CD1c-positive myeloid dendritic cell (primary cell): Measurements from ENCODE around the gene EPN2.

Source experiments
- DNase-seq: peaks from one replicate; pipeline ENCODE4 v3.0.0-alpha.2; 2016; ENCODE audit errors: extremely low spot score

Gene EPN2

DNA sequence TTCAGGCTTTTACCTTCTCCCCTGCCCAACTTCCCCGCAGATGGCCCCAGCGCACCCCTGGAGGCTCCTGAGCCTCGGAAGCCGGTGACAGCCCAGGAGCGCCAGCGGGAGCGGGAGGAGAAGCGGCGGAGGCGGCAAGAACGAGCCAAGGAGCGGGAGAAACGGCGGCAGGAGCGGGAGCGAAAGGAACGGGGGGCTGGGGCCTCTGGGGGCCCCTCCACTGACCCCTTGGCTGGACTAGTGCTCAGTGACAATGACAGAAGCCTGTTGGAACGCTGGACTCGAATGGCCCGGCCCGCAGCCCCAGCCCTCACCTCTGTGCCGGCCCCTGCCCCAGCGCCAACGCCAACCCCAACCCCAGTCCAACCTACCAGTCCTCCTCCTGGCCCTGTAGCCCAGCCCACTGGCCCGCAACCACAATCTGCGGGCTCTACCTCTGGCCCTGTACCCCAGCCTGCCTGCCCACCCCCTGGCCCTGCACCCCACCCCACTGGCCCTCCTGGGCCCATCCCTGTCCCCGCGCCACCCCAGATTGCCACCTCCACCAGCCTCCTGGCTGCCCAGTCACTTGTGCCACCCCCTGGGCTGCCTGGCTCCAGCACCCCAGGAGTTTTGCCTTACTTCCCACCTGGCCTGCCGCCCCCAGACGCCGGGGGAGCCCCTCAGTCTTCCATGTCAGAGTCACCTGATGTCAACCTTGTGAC, 144.7 kb downstream of the EPN2 start:
- DNase-seq, result no peak

DNA sequence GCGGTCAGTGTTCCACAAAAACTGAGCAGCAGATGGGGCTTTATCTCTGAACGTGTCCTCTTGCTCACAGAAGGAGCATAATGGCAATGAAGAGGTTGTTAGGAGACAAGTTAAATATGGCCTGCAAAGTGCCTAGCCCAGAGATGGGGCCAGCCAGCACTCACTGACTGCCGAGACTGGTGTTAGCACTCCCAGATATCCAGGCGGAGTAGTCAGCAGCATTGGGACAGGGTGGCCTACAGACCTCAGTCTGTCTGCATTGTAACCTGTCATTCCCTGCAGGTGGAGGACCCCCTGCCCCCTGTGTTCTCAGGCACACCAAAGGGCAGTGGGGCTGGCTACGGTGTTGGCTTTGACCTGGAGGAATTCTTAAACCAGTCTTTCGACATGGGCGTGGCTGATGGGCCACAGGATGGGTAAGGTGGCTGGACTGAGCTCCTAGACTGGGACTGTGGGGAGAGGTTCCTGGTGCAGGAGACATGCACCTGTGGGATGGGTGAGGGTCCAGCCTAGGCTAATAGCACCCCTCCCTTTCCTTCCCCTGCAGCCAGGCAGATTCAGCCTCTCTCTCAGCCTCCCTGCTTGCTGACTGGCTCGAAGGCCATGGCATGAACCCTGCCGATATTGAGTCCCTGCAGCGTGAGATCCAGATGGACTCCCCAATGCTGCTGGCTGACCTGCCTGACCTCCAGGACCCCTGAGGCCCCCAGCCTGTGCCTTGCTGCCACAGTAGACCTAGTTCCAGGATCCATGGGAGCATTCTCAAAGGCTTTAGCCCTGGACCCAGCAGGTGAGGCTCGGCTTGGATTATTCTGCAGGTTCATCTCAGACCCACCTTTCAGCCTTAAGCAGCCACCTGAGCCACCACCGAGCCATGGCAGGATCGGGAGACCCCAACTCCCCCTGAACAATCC, 145.6 kb downstream of the EPN2 start:
- DNase-seq, result no peak

DNA sequence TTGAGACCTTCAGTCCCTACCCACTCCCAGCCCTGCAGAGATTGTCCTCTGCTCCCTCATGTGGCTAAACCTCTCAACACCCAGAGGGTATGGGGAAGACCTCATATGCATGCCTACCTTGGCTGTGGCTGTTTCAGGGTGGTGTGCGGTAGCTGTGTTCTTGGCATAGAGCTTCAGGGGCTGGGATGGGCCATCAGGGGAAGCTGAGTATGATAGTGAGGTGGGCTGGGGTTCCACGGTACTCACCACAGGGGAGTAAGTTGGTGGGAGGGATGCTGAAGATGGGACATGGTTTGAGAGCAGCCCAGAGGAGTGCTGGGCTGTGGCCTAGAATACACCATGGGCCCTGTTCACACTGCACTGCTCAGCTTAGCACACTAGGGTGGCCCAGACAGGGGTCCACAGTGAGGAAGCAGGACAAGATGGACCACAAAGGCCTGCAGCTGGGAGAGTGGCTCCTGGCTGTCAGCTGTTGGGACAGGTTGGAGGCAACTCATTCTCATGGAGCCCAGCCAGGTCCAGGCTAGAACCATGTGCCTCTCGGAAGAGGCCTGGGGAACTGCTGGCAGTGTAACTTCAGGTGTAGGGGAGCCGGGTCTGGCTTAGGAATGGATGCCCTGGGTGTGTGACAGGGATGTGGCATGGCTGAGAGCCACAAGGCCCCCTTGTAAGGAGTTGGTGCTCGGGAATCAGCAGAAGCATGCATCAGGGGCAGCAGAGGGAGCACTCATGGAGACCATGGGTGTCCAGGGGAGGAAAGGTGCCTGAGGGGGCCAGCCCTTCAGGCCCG, 146.7 kb downstream of the EPN2 start:
- no peak for DNase-seq

DNA sequence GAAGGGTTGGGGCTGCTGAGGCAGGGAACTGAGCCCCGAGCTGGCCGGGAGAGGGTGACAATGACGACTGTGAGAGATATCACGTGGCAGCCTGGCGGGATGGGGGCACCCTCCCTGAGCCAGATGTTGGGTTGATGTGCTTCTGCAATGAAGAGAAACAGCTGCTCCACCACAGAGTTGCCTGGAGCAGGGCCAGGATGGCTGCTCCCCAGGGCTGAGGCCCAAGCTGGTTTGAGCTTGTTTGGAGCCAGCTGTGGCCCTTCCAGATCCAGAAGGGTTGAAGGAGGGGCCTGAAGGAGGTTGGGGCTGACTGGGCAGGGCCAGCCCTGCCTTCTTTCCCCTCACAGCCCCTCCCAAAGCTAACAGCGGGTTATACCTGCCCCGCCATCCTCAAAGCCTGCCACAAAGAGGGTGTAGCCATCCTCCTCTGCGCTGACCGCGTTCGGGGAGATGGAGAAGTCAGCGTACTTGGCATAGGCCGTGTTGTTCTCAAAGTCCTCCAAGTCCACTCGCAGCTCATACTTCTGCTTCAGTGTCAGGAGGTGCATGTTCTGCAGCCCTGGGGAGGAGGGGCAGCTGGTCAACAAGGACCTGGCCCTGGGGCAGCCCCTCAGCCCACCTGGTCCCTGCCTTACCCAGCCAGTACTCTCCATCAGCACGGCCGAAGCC, 147.7 kb downstream of the EPN2 start:
- DNase-seq, result no peak

DNA sequence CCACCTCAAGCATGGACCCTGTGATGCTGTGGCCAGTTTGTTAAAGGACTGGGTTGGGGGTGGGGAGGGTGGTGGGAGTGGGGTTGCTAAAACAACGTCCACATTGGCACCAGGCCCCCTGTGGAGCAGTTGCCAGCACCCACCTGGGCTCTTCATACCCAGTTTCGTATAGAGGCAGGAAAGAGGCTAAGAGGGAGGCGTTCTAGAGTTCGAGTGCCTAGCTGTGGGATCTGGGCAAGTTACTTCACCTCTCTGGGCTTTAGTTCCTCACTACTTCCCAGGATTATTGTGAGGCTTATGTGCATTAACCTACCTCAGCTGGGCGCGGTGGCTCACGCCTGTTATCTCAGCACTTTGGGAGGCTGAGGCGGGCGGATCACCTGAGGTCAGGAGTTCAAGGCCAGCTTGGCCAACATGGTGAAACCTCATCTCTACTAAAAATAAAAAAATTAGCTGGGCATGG, 148.4 kb downstream of the EPN2 start:
- DNase-seq, result no peak
